ENCODE results near the gene IDH1. TPM values are rescaled to one million over a fixed set of nuclear protein-coding genes. Genes with fewer than 3 reads are reported as not detected.

IDH1 gene
- total and polyA plus RNA-seq, 2 of the 8 experiments (the other 6 are each of a cell fraction or from before 2014, with no cell fraction given) = 174 to 398 TPM

DNA sequence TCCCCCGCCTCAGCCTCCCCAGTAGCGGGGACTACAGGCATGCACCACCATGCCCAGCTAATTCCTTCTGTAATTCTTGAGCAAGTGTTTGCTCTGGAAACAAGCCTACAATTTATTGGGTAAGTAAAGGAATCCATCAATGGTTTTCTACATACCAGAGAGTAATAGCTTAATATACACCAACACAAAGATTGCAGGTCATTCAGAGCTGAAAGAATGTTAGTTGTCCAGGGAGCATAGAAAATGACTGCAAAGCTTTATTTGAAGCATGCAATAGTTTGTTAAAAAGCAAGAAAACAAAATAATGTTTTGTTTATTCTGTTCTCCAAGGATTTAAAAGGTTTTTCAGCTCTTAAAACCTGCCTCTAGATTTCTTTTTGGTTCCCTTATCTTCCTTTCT lies 5.6 kb downstream of the IDH1 start:
- Histone ChIP-seq H2BK20ac (ENCODE audit: low read length) (no peak overlapping the region), H3K18ac (ENCODE audit: extremely low read depth, low read length) (no peak overlapping the region), H2BK12ac (ENCODE audit: low read depth, low read length) (no peak overlapping the region), H3K14ac (ENCODE audit: insufficient read length) (no peak overlapping the region), H2AK5ac (ENCODE audit: low read depth, low read length) (no peak overlapping the region), H3K4me1 (replicated peaks in 1 of 4; ENCODE audit: control insufficient read depth in 3 of 4, insufficient read depth in 4 of 4, low read length in 3 of 4) (peaks cover 0 to 5% (median 3%) of the 10 kb centered on the region in 4 experiments; a peak in 2 of 7 replicates), H3K23me2 (ENCODE audit: low read depth, low read length) (peaks cover 2% of the 10 kb centered on the region; the same call in 1 of the 2 replicates), H3K9ac (replicated peaks in 1 of 4; ENCODE audit: extremely low read depth in 1 of 4, low read depth in 3 of 4, low read length in 3 of 4) (no peak overlapping the region), H4K91ac (replicated peaks; ENCODE audit: insufficient read length, low read length) (no peak overlapping the region), H3K56ac (replicated peaks; ENCODE audit: insufficient read length, low read depth, low read length) (no peak overlapping the region), H3K9me3 (ENCODE audit: insufficient read depth in 2 of 2, low read depth in 1 of 2, low read length in 1 of 2) (no peaks in the 10 kb centered on the region), H2AFZ (ENCODE audit: low read length) (no peak overlapping the region), H2BK120ac (replicated peaks; ENCODE audit: low read depth, low read length) (no peak overlapping the region), H4K5ac (ENCODE audit: insufficient read length, low read depth, low read length) (no peak overlapping the region), H3K4ac (replicated peaks; ENCODE audit: insufficient read length, low read depth, low read length) (no peak overlapping the region), H3K27ac (ENCODE audit: low read depth, low read length) (no peak overlapping the region), H3K4me2 (ENCODE audit: insufficient read depth in 1 of 2, low read depth in 2 of 2, low read length in 2 of 2) (no peak overlapping the region), H3K4me3 (ENCODE audit: extremely low read depth in 1 of 4, insufficient read depth in 2 of 4, low read depth in 3 of 4, low read length in 4 of 4) (no peak overlapping the region), H2BK5ac (ENCODE audit: low read depth, low read length) (no peak overlapping the region), H4K20me1 (replicated peaks in 1 of 2; ENCODE audit: control insufficient read depth in 1 of 2, insufficient read depth in 2 of 2, low read length in 2 of 2) (peaks cover 0 to 1% of the 10 kb centered on the region in 2 experiments), H3K27me3 (replicated peaks in 1 of 4; ENCODE audit: control insufficient read depth in 3 of 4, extremely low read depth in 1 of 4, insufficient read depth in 3 of 4, low read length in 3 of 4) (no peaks in the 10 kb centered on the region), H4K8ac (ENCODE audit: extremely low read depth, insufficient read depth, low read length) (no peak overlapping the region), H3K79me1 (ENCODE audit: low read depth, low read length) (0 out of 2 replicates have a peak, but pooled peaks cover 3% of the 10 kb centered on the region), H2BK15ac (ENCODE audit: low read length) (no peak overlapping the region), H3K23ac (ENCODE audit: insufficient read length) (no peak overlapping the region), H3K79me2 (ENCODE audit: control insufficient read depth in 1 of 2, insufficient read depth in 2 of 2, low read length in 2 of 2) (peaks cover 3 to 32% of the 10 kb centered on the region in 2 experiments; a peak in 3 of 4 replicates), H3K36me3 (ENCODE audit: control insufficient read depth in 2 of 4, insufficient read depth in 4 of 4, low read length in 3 of 4) (peaks cover 17 to 91% (median 55%) of the 10 kb centered on the region in 4 experiments)
- CTCF ChIA-PET (ENCODE audit: partially characterized antibody) = interaction anchor here (1.1 to 2.3 kb wide), 6 partner anchors 26 to 177 kb away, joined by 3 to 8 read pairs (median 4); no protein-coding TSS in a partner anchor
- no peak for FAIRE-seq
- no peak for DNase-seq (ENCODE audit: low read depth in 1 of 2, low spot score in 2 of 2)
- 92% methylated on average over 2 of the region's 2 CpGs; no CpG with 5 or more reads in 1 of the 2 experiments for WGBS, 2 experiments (ENCODE audit: extremely low coverage in 1 of 2, insufficient coverage in 1 of 2, insufficient read length in 1 of 2, insufficient replicate concordance in 2 of 2, low coverage in 1 of 2, low lambda C conversion rate in 2 of 2, missing lambda C conversion rate in 1 of 2)
- POLR2A ChIA-PET (ENCODE audit: partially characterized antibody) = interaction anchor here (1.0 to 2.3 kb wide), 3 partner anchors 9 to 82 kb away, joined by 3 to 7 read pairs (median 7); partner anchors contain the start of gene PIKFYVE
- TF ChIP-seq, protein P1, sequence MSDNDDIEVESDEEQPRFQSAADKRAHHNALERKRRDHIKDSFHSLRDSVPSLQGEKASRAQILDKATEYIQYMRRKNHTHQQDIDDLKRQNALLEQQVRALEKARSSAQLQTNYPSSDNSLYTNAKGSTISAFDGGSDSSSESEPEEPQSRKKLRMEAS (IDR thresholded peaks at IDR 0.05) = no peak
- no peak for TF ChIP-seq EP300 (IDR thresholded peaks at IDR 0.05; ENCODE audit: borderline replicate concordance in 1 of 2, low read depth in 2 of 2, low read length in 2 of 2)
- TF ChIP-seq CBX8 (IDR thresholded peaks at IDR 0.05; ENCODE audit: borderline replicate concordance, low read depth, low read length) = no peak
- no peak for TF ChIP-seq CHD1 (IDR thresholded peaks at IDR 0.05; ENCODE audit: low read depth, low read length)
- TF ChIP-seq BRCA1 (IDR thresholded peaks at IDR 0.05; ENCODE audit: low read depth, low read length) = no peak
- no peak for TF ChIP-seq SIX5 (IDR thresholded peaks at IDR 0.05; ENCODE audit: low read depth, low read length)
- TF ChIP-seq, protein P2, sequence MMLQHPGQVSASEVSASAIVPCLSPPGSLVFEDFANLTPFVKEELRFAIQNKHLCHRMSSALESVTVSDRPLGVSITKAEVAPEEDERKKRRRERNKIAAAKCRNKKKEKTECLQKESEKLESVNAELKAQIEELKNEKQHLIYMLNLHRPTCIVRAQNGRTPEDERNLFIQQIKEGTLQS (IDR thresholded peaks at IDR 0.05; ENCODE audit: insufficient read depth, low read depth, low read length) = no peak
- no peak for TF ChIP-seq PHF8 (conservative IDR thresholded peaks at IDR 0.05; ENCODE audit: low read depth, low read length)
- TF ChIP-seq YY1 (IDR thresholded peaks at IDR 0.05; ENCODE audit: low read depth, low read length) = no peak
- TF ChIP-seq JUN (IDR thresholded peaks at IDR 0.05; ENCODE audit: low read depth, low read length) = no peak
- no peak for TF ChIP-seq HDAC6 (IDR thresholded peaks at IDR 0.05; ENCODE audit: low read depth, low read length)
- TF ChIP-seq RAD21 (IDR thresholded peaks at IDR 0.05 in 1 of 2, conservative IDR thresholded peaks at IDR 0.05 in 1 of 2; ENCODE audit: low read depth in 2 of 2, low read length in 2 of 2) = no peak
- no peak for TF ChIP-seq TAF1 (IDR thresholded peaks at IDR 0.05; ENCODE audit: low read depth, low read length)

Data from H1 (cell line).